Suprapubic skin (tissue), 4 donors: ENCODE measurements around the gene RGCC. TPM values are rescaled to one million over a fixed set of nuclear protein-coding genes. Genes with fewer than 3 reads are reported as not detected.

ENCODE experiments used
- DNase-seq, 2 donors: peaks; one replicate each; pipeline ENCODE4 v3.0.0-alpha.2; 2019; ENCODE audit warnings: low spot score in 2 of 2
- H3K27ac ChIP-seq: fragments of 200-600 bp; sonication (generic); one replicate; pipeline ENCODE4 v1.5.1; 2019
- H3K27me3 ChIP-seq: fragments of 200-600 bp; sonication (generic); one replicate; pipeline ENCODE4 v1.5.1; 2019
- H3K36me3 ChIP-seq: fragments of 200-600 bp; sonication (generic); one replicate; pipeline ENCODE4 v1.5.1; 2019
- H3K4me1 ChIP-seq: fragments of 200-600 bp; sonication (generic); one replicate; pipeline ENCODE4 v1.5.1; 2019
- H3K4me3 ChIP-seq: fragments of 200-600 bp; sonication (generic); one replicate; pipeline ENCODE4 v1.5.1; 2019; ENCODE audit warnings: mild to moderate bottlenecking
- H3K9me3 ChIP-seq: fragments of 200-600 bp; sonication (generic); one replicate; pipeline ENCODE4 v1.5.1; 2019
- CTCF ChIP-seq, 2 donors: fragments of 200-600 bp in 1 of 2; fragments of 450-650 bp in 1 of 2; sonication (generic) in 1 of 2; IDR thresholded peaks; one replicate each; pipeline ENCODE4 v1.5.1; 2016 to 2019; ENCODE audit warnings: antibody characterized with exemption in 2 of 2, mild to moderate bottlenecking in 1 of 2, moderate library complexity in 1 of 2
- EP300 ChIP-seq: sonication (generic); formaldehyde crosslinking; IDR thresholded peaks from one replicate; pipeline ENCODE4 v1.6.1; 2017; ENCODE audit warnings: antibody characterized with exemption
- POLR2A ChIP-seq, 2 donors: fragments of 450-650 bp; IDR thresholded peaks; one replicate each; pipeline ENCODE4 v1.6.1; 2017; ENCODE audit warnings: antibody characterized with exemption in 2 of 2, mild to moderate bottlenecking in 2 of 2, moderate library complexity in 2 of 2
- POLR2AphosphoS5 ChIP-seq, 3 donors: sonication (generic); formaldehyde crosslinking; IDR thresholded peaks; one replicate each; pipeline ENCODE4 v1.6.1; 2017; ENCODE audit warnings: antibody characterized with exemption in 3 of 3
- WGBS: methylation state at CpG from one replicate; pipeline ENCODE4 v1.1.5; 2018; 5-methylcytosine and 5-hydroxymethylcytosine counted together
- total RNA-seq, 4 donors: library from RNA; depleted of rRNA; stranded (reverse); fragments of >200 nt; gene quantifications; one replicate each; pipeline ENCODE4 v1.1.0, GENCODE V29; 2016

RGCC gene
- total RNA-seq, 4 donors from 2014 or later, result 65.5 to 145 (median 85.7) TPM

- H3K36me3 ChIP-seq, result no peaks in the 10 kb centered on the region
- no peaks in the 10 kb centered on the region for H3K4me1 ChIP-seq
- DNase-seq, result no peak
- H3K27me3 ChIP-seq, result no peaks in the 10 kb centered on the region
- no peak overlapping the region for H3K4me3 ChIP-seq
- whole genome bisulfite sequencing, result 37% methylated on average over 5 of the region's 5 CpGs
- TF ChIP-seq EP300, result no peak
- TF ChIP-seq CTCF (IDR thresholded peaks at IDR 0.05), result peak in 1 of 2 donors; percentile 21
- H3K27ac ChIP-seq, result no peak overlapping the region
- no peaks in the 10 kb centered on the region for H3K9me3 ChIP-seq
These were observed 45.8 kb upstream of the RGCC start for GRCh38 chr13:41411522-41411921.

- Histone ChIP-seq H3K36me3 (no peaks in the 10 kb centered on the region), H3K4me3 (no peak overlapping the region), H3K27me3 (no peaks in the 10 kb centered on the region), H3K27ac (no peak overlapping the region), H3K4me1 (no peaks in the 10 kb centered on the region), H3K9me3 (no peaks in the 10 kb centered on the region)
- WGBS, result 93% methylated on average over 5 of the region's 5 CpGs
- DNase-seq, result no peak
- TF ChIP-seq POLR2A (IDR thresholded peaks at IDR 0.05), result no peak
- no peak for TF ChIP-seq POLR2AphosphoS5 (IDR thresholded peaks at IDR 0.05)
- TF ChIP-seq EP300, result no peak
- no peak for TF ChIP-seq CTCF (IDR thresholded peaks at IDR 0.05)
These were observed 43.5 kb upstream of the RGCC start for GRCh38 chr13:41413872-41414271.

- no peaks in the 10 kb centered on the region for H3K27me3 ChIP-seq
- 31% methylated on average over 3 of the region's 3 CpGs for WGBS
These were observed 41.1 kb upstream of the RGCC start for GRCh38 chr13:41416276-41416675.

GRCh38 chr13:41418027-41418426 is 39.3 kb upstream of the RGCC start:
- H3K4me3 ChIP-seq, result no peak overlapping the region
- DNase-seq, result no peak
- 41% methylated on average over 5 of the region's 5 CpGs for WGBS
- TF ChIP-seq POLR2A (IDR thresholded peaks at IDR 0.05) (no peak), POLR2AphosphoS5 (IDR thresholded peaks at IDR 0.05) (no peak), CTCF (IDR thresholded peaks at IDR 0.05) (no peak), EP300 (no peak)
- H3K27ac ChIP-seq, result no peak overlapping the region
- no peaks in the 10 kb centered on the region for H3K36me3 ChIP-seq
- no peaks in the 10 kb centered on the region for H3K9me3 ChIP-seq
- no peaks in the 10 kb centered on the region for H3K4me1 ChIP-seq
- H3K27me3 ChIP-seq, result no peaks in the 10 kb centered on the region

More at GRCh38 chr13:41416276-41416675, 41.1 kb upstream of the RGCC start:
- no peak for DNase-seq
- TF ChIP-seq CTCF (IDR thresholded peaks at IDR 0.05), result no peak
- no peak for TF ChIP-seq EP300
- no peak for TF ChIP-seq POLR2A (IDR thresholded peaks at IDR 0.05)
- TF ChIP-seq POLR2AphosphoS5 (IDR thresholded peaks at IDR 0.05), result no peak
- H3K4me1 ChIP-seq, result no peaks in the 10 kb centered on the region
- no peak overlapping the region for H3K4me3 ChIP-seq
- H3K9me3 ChIP-seq, result no peaks in the 10 kb centered on the region
- H3K36me3 ChIP-seq, result no peaks in the 10 kb centered on the region
- H3K27ac ChIP-seq, result no peak overlapping the region

GRCh38 chr13:41418731-41419130 is 38.6 kb upstream of the RGCC start:
- Histone ChIP-seq H3K9me3 (no peaks in the 10 kb centered on the region), H3K4me3 (no peak overlapping the region), H3K36me3 (no peaks in the 10 kb centered on the region), H3K4me1 (no peaks in the 10 kb centered on the region), H3K27ac (no peak overlapping the region), H3K27me3 (no peaks in the 10 kb centered on the region)
- DNase-seq, result no peak
- TF ChIP-seq POLR2A (IDR thresholded peaks at IDR 0.05) (no peak), POLR2AphosphoS5 (IDR thresholded peaks at IDR 0.05) (no peak), EP300 (no peak), CTCF (IDR thresholded peaks at IDR 0.05) (no peak)
- WGBS, result 59% methylated on average over 2 of the region's 2 CpGs
